ACC112 (cell line): ENCODE measurements around the gene KLHL15.

Experiments
- H2AFZ ChIP-seq: fragments of 200-600 bp; sonication (generic); one replicate; pipeline ENCODE4 v1.6.0; 2017; ENCODE audit warnings: antibody characterized with exemption, low read length; ENCODE audit not compliant: unreplicated experiment
- H3K27ac ChIP-seq: fragments of 200-600 bp; sonication (generic); 2 replicates; pipeline ENCODE4 v1.5.1; 2014; ENCODE audit warnings: low read depth, mild to moderate bottlenecking, antibody characterized with exemption, low read length, moderate library complexity
- H3K27me3 ChIP-seq: fragments of 200-600 bp; sonication (generic); 2 replicates; pipeline ENCODE4 v1.6.1; 2014; ENCODE audit warnings: mild to moderate bottlenecking, antibody characterized with exemption, low read length, moderate library complexity, mixed read lengths; ENCODE audit not compliant: insufficient read depth
- H3K36me3 ChIP-seq: fragments of 200-600 bp; sonication (generic); 2 replicates; pipeline ENCODE4 v1.6.1; 2016; ENCODE audit warnings: mild to moderate bottlenecking, antibody characterized with exemption, low read length, moderate library complexity, mixed read lengths; ENCODE audit not compliant: insufficient read depth
- H3K4me1 ChIP-seq: fragments of 200-600 bp; sonication (generic); one replicate; pipeline ENCODE4 v1.6.1; 2016; ENCODE audit warnings: low read length, mixed read lengths; ENCODE audit not compliant: insufficient read depth, unreplicated experiment, control insufficient read depth
- H3K4me3 ChIP-seq: fragments of 200-600 bp; sonication (generic); 2 replicates; pipeline ENCODE4 v1.5.1; 2014; ENCODE audit warnings: mild to moderate bottlenecking, low read depth, low read length
- H3K79me2 ChIP-seq: fragments of 200-600 bp; sonication (generic); one replicate; pipeline ENCODE4 v1.6.0; 2016; ENCODE audit warnings: low read length; ENCODE audit not compliant: control insufficient read depth, unreplicated experiment, insufficient read depth

Gene KLHL15

DNA sequence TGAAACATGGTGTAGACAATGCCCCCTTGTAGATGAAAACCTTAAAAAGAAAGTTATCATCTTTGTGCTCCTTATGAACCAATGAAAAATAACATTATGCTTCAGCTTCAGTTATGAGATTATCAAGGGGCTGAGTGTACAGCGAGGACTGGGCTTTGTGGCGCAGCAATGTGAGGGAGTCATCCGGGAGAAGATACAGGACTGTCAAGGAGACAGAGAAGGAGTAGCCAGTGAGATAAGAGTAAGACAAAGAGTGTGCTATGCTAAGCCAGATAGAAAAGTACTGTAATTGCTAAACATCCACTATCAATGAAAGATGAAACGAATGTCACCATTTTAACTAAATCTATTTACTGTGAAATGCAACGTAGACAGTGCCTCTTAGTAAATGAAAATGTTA is 3.6 kb upstream of the KLHL15 start:
- H3K79me2 ChIP-seq = no peaks in the 10 kb centered on the region
- no peaks in the 10 kb centered on the region for H3K36me3 ChIP-seq
- no peaks in the 10 kb centered on the region for H3K27me3 ChIP-seq
- peaks cover 3% of the 10 kb centered on the region for H3K4me1 ChIP-seq
- no peak overlapping the region for H2AFZ ChIP-seq
- H3K27ac ChIP-seq = no peak overlapping the region
- H3K4me3 ChIP-seq = no peak overlapping the region

DNA sequence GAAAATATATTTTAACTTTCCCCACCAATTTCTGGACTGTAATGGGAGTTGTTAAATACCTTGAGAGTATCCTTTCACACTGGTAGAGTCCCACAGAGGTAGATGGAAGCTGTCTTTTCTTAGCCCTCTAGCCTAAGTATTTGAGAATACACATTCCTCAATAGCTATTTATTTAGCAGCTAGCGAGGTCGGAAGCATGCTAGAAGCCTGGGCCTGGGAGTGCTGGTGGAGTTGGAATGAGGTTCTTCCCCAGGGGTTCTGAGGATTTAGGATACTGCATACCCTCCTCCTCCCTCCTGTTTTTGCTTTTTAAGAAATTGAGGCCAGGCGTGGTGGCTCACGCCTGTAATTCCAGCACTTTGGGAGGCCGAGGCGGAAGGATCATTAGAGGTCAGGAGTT is 999 bp upstream of the KLHL15 start:
- H3K4me1 ChIP-seq = peaks cover 6% of the 10 kb centered on the region
- H3K4me3 ChIP-seq = no peak overlapping the region
- H3K27ac ChIP-seq = no peak overlapping the region
- no peaks in the 10 kb centered on the region; the same call in 1 of the 2 replicates for H3K36me3 ChIP-seq
- H2AFZ ChIP-seq = no peak overlapping the region
- no peaks in the 10 kb centered on the region for H3K27me3 ChIP-seq
- H3K79me2 ChIP-seq = peaks cover 20% of the 10 kb centered on the region

GRCh38 chrX:24026432-24026831 is 554 bp downstream of the KLHL15 start:
- Histone ChIP-seq H3K4me3 (peak overlapping the region; percentile 100), H3K79me2 (peaks cover 36% of the 10 kb centered on the region), H3K4me1 (peaks cover 10% of the 10 kb centered on the region), H2AFZ (peak overlapping the region; percentile 85), H3K27me3 (no peaks in the 10 kb centered on the region), H3K27ac (peak overlapping the region; percentile 100), H3K36me3 (no peaks in the 10 kb centered on the region; the same call in 1 of the 2 replicates)

- H2AFZ ChIP-seq = peak overlapping the region; percentile 85
- H3K27me3 ChIP-seq = no peaks in the 10 kb centered on the region
- no peaks in the 10 kb centered on the region; the same call in 1 of the 2 replicates for H3K36me3 ChIP-seq
Measured at GRCh38 chrX:24025741-24026403, 1.1 kb downstream of the KLHL15 start.

DNA sequence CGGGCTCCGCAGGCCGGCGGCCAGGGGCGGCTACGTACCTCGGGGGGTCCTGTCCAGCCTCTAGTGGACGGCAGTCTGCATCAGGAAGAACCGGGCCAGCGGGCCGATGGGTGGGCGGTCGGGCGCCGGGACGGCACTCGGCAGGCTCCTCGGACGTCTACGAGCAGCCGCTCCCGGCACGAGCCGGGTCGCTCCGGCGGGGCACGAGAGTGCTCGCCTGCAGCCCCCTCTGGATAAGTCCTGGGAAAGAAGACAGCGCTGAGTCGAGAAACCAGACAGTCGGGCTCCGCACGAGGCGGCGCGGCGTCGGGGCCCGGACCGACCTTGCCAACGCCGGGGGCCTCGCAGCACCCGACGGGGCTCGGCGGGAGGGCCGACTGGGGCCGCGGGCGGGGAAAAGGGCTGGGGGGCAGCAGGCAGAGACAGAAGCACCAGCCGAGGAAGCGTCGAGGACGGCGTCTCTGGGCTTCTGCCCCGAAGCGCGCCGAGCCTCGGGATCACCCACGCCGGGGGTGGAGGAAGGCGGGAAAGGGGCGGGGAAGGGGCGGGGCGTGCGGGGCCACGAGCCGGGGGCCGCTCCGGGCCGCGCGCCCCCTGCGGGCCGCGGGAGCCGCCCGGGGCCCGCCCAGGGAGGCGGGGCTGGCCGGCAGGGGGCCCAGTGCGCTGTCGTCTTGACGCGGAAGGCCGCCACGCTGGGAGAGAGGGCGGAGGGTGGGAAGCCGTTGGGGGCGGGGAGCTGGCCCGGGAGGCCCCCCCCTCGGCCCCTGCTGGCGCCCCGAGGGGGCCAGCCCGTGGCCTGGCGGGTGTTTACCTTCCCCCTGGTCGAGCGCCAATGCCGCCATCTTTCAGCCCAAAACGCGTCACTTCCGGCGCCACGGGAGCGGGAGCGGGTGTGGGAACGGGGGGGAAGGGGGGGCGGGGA is 1.9 kb downstream of the KLHL15 start:
- H3K36me3 ChIP-seq = no peaks in the 10 kb centered on the region; the same call in 1 of the 2 replicates
- peaks cover 21% of the 10 kb centered on the region for H3K4me1 ChIP-seq
- H3K79me2 ChIP-seq = peaks cover 50% of the 10 kb centered on the region
- H3K27me3 ChIP-seq = no peaks in the 10 kb centered on the region
- peak overlapping the region; percentile 100 for H3K27ac ChIP-seq
- peak overlapping the region; percentile 100 for H3K4me3 ChIP-seq
- H2AFZ ChIP-seq = no peak overlapping the region

More at GRCh38 chrX:24025741-24026403, 1.1 kb downstream of the KLHL15 start:
- peak overlapping the region; percentile 100 for H3K4me3 ChIP-seq
- H3K27ac ChIP-seq = peak overlapping the region; percentile 100
- peaks cover 14% of the 10 kb centered on the region for H3K4me1 ChIP-seq
- H3K79me2 ChIP-seq = peaks cover 42% of the 10 kb centered on the region

DNA sequence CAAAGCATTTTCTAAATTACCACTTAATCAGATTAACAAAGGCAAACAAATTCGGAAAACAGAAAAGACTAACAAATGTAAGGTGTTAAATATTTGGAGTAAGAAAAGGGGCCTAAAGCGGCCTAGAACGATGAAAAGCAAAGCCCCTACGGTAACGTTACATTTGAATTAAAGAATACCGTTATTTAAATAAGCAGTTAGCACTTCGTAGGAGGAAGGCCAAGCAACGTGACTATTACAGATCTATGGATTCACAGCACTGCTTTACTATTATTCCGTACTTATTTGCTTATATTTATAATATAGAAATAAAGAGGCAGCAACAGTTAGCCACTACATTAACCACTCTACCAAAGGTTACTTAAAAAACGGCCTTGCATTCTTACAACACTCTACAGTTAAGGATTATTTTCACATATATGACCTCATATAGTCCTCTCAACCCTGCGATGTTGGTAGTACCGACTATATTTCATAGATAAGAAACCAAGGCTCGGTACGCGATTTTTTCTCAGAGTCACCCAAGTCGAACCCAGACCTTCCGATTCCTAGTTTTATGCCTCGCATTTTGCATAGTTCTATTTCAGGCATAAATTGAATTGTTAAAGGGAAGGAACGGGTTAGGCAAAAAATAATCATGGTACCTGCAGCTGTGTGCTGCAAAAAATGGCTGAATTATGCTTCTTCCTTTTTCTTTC is 2.9 kb downstream of the KLHL15 start:
- H3K36me3 ChIP-seq = no peaks in the 10 kb centered on the region; the same call in 1 of the 2 replicates
- H3K79me2 ChIP-seq = peaks cover 59% of the 10 kb centered on the region
- H3K27ac ChIP-seq = peak overlapping the region; percentile 82
- peaks cover 28% of the 10 kb centered on the region for H3K4me1 ChIP-seq
- peak overlapping the region; percentile 25 for H2AFZ ChIP-seq
- peak overlapping the region; percentile 98 for H3K4me3 ChIP-seq
- H3K27me3 ChIP-seq = no peaks in the 10 kb centered on the region

GRCh38 chrX:24023544-24023943 is 3.4 kb downstream of the KLHL15 start:
- Histone ChIP-seq H3K4me1 (peaks cover 28% of the 10 kb centered on the region), H3K4me3 (peak overlapping the region; percentile 98), H3K79me2 (peaks cover 62% of the 10 kb centered on the region), H3K27me3 (no peaks in the 10 kb centered on the region), H3K27ac (peak overlapping the region; percentile 82), H3K36me3 (no peaks in the 10 kb centered on the region; the same call in 1 of the 2 replicates), H2AFZ (peak overlapping the region; percentile 25)

- no peak overlapping the region for H3K4me3 ChIP-seq
- H3K27me3 ChIP-seq = no peaks in the 10 kb centered on the region
- no peak overlapping the region for H2AFZ ChIP-seq
- peaks cover 86% of the 10 kb centered on the region for H3K79me2 ChIP-seq
- H3K36me3 ChIP-seq = no peaks in the 10 kb centered on the region; the same call in 1 of the 2 replicates
- no peak overlapping the region for H3K27ac ChIP-seq
- H3K4me1 ChIP-seq = peaks cover 26% of the 10 kb centered on the region
Measured at GRCh38 chrX:24020306-24020876, 6.6 kb downstream of the KLHL15 start.

DNA sequence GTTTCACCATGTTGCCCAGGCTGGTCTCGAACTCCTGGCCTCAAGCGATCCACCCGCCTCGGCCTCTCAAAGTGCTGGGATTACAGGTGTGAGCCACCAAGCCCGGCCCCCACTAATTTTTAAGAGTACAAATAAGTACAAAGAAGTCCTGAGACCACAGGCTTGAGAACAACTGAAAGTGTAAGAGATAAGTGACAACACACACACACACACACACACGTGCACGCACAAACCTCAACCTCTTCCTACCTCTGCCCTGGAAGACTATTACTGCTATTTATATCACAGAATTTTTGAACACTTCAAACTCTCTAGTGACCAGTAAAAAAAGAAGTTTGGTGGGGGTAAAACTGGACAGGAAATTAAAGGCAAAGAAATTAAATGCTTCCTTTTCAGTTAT is 7.5 kb downstream of the KLHL15 start:
- H3K36me3 ChIP-seq = no peaks in the 10 kb centered on the region; the same call in 1 of the 2 replicates
- H3K4me3 ChIP-seq = no peak overlapping the region
- peaks cover 35% of the 10 kb centered on the region for H3K4me1 ChIP-seq
- H3K79me2 ChIP-seq = peaks cover 88% of the 10 kb centered on the region
- H3K27me3 ChIP-seq = no peaks in the 10 kb centered on the region
- no peak overlapping the region for H3K27ac ChIP-seq
- no peak overlapping the region for H2AFZ ChIP-seq

GRCh38 chrX:24018809-24019208 is 8.2 kb downstream of the KLHL15 start:
- Histone ChIP-seq H3K4me3 (no peak overlapping the region), H3K27ac (peak overlapping the region; percentile 43), H3K79me2 (peaks cover 88% of the 10 kb centered on the region), H2AFZ (no peak overlapping the region), H3K36me3 (no peaks in the 10 kb centered on the region; the same call in 1 of the 2 replicates), H3K27me3 (no peaks in the 10 kb centered on the region), H3K4me1 (peaks cover 37% of the 10 kb centered on the region)
